Activated CD8-positive, alpha-beta T cell treated with anti-CD3 and anti-CD28 coated beads for 36 hours (primary cell): Measurements from ENCODE around the gene GPC2. TPM values are rescaled to one million over a fixed set of nuclear protein-coding genes. Genes with fewer than 3 reads are reported as not detected.

Experiments
- ATAC-seq: fragments of 200-7000 bp; cut with Tn5 transposase; one replicate; pipeline ENCODE4 v1.10.0; 2021; ENCODE audit warnings: mild to moderate bottlenecking, moderate library complexity
- CTCF ChIA-PET: fragments of 350-600 bp; sonication (Branson Sonifier 250); formaldehyde crosslinking; loops from one replicate; lab custom pipeline; 2021; ENCODE audit warnings: antibody characterized with exemption; lab: Charles Lee
- POLR2A ChIA-PET: fragments of 350-600 bp; sonication (Branson Sonifier 250); formaldehyde crosslinking; loops from one replicate; lab custom pipeline; 2021; ENCODE audit warnings: antibody characterized with exemption; lab: Charles Lee
- DNase-seq: peaks from one replicate; pipeline ENCODE4 v3.0.0-alpha.2; 2020
- H3K27ac Mint-ChIP-seq: one replicate; pipeline ENCODE4 v1.8.0; 2021; ENCODE audit warnings: mild to moderate bottlenecking, mixed read lengths
- H3K27me3 Mint-ChIP-seq: one replicate; pipeline ENCODE4 v1.8.0; 2021; ENCODE audit warnings: mixed read lengths
- H3K36me3 Mint-ChIP-seq: one replicate; pipeline ENCODE4 v1.8.0; 2021; ENCODE audit warnings: low read depth, mixed read lengths
- H3K4me1 Mint-ChIP-seq: one replicate; pipeline ENCODE4 v1.8.0; 2021; ENCODE audit warnings: low read depth, mixed read lengths
- H3K4me3 Mint-ChIP-seq: one replicate; pipeline ENCODE4 v1.8.0; 2021; ENCODE audit warnings: mild to moderate bottlenecking, moderate library complexity, mixed read lengths
- H3K9me3 Mint-ChIP-seq: one replicate; pipeline ENCODE4 v1.8.0; 2021; ENCODE audit warnings: mixed read lengths
- intact Hi-C: fragments of 100-400 bp; cut with micrococcal nuclease; formaldehyde crosslinking; loops from one replicate; pipeline ENCODE4 v1.10.0; 2022
- total RNA-seq, 2 experiments: library from RNA; stranded (reverse); gene quantifications; one replicate each; pipeline ENCODE4 v1.2.3, GENCODE V29; 2021
- TF ChIP-seq, protein P1 (sequence below): fragments of 200-600 bp; IDR thresholded peaks from one replicate; pipeline ENCODE4 v1.8.0; 2022; ENCODE audit warnings: antibody characterized with exemption, mild to moderate bottlenecking

GPC2 gene
- total RNA-seq, 2 experiments from 2014 or later = 3.7 to 4.3 TPM

DNA sequence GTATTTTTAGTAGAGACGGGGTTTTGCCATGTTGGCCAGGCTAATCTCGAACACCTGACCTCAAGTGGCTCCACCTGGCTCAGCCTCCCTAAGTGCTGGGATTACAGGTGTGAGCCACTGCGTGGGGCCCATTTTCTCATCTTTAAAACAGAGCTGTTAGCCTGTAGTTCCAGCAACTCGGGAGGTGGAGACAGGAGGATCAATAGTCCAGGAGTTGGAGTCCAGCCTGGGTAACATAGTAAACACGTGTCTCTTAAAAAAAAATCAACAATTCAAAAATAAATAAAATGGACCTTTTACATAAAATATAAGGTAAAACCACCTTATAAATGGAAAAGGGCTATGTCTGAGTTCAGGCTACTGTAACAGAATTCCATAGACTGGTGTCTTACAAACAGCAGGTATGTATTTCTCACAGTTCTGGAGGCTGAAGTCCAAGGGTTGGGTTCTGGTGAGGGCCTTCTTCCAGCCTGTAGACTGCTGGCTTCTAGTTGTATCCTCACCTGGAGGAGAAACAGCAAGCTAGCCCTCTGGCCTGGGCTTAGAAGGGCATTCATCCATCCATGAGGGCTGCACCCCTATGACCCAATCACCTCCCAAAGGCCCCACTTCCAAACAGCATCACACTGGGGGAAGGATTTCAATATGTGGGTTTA lies 35.6 kb upstream of the GPC2 start:
- ChIA-PET POLR2A (interaction anchor here (1.1 to 1.3 kb wide), 2 partner anchors 10 to 45 kb away, joined by 3 to 4 read pairs; partner anchors contain the start of gene GAL3ST4), CTCF (interaction anchor here (0.5 to 7.7 kb wide), 3 partner anchors 24 to 180 kb away, joined by 3 to 60 read pairs (median 46); no protein-coding TSS in a partner anchor)
- Mint-ChIP-seq H3K27ac (no peak overlapping the region), H3K4me1 (peaks cover 74% of the 10 kb centered on the region), H3K9me3 (no peaks in the 10 kb centered on the region), H3K36me3 (no peaks in the 10 kb centered on the region), H3K4me3 (no peak overlapping the region), H3K27me3 (no peaks in the 10 kb centered on the region)
- no peak for ATAC-seq
- DNase-seq = no peak
- intact Hi-C loops = loop anchor here (5.0 kb wide), 1 partner anchor 65 kb away; the partner anchor contains the start of gene LAMTOR4
- TF ChIP-seq, protein P1, sequence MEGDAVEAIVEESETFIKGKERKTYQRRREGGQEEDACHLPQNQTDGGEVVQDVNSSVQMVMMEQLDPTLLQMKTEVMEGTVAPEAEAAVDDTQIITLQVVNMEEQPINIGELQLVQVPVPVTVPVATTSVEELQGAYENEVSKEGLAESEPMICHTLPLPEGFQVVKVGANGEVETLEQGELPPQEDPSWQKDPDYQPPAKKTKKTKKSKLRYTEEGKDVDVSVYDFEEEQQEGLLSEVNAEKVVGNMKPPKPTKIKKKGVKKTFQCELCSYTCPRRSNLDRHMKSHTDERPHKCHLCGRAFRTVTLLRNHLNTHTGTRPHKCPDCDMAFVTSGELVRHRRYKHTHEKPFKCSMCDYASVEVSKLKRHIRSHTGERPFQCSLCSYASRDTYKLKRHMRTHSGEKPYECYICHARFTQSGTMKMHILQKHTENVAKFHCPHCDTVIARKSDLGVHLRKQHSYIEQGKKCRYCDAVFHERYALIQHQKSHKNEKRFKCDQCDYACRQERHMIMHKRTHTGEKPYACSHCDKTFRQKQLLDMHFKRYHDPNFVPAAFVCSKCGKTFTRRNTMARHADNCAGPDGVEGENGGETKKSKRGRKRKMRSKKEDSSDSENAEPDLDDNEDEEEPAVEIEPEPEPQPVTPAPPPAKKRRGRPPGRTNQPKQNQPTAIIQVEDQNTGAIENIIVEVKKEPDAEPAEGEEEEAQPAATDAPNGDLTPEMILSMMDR = no peak

DNA sequence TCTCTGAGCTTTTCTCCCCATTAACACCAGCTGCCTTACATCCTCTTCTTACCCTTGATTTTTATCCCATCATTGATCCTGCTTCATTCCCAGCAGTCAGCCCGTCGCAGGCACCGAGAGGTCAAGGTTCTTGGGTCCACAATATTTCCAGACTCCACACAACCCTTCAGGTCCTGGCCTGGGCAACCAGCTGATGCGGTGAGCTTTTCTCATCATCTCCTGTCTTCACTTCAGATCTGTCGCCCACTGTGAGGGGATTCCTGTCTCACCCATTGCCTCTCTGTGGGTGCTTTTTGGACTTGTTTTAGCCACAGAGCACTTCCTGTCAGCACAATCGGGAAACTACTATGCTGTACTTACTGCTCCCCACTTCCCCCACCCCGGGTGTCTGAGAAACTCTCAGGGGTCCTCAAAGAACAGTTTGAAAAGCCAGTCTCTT lies 34.2 kb upstream of the GPC2 start:
- intact Hi-C loops = loop anchor here (5.0 kb wide), 1 partner anchor 64 kb away; the partner anchor contains the start of gene LAMTOR4
- Mint-ChIP-seq H3K27me3 (no peaks in the 10 kb centered on the region), H3K4me1 (peaks cover 63% of the 10 kb centered on the region), H3K27ac (peak overlapping the region; percentile 89), H3K9me3 (no peaks in the 10 kb centered on the region), H3K4me3 (peak overlapping the region; percentile 59), H3K36me3 (no peaks in the 10 kb centered on the region)
- DNase-seq (peak; percentile 83), ATAC-seq (peak; percentile 66)
- CTCF ChIA-PET = interaction anchor here (1.0 to 7.7 kb wide), 5 partner anchors 17 to 129 kb away, joined by 3 to 60 read pairs (median 34); partner anchors contain the start of gene LAMTOR4
- TF ChIP-seq, protein P1 = no peak
- POLR2A ChIA-PET = interaction anchor here (0.9 to 3.7 kb wide), 12 partner anchors 9 to 85 kb away, joined by 3 to 28 read pairs (median 4); partner anchors contain the start of genes GPC2, MBLAC1, PVRIG and STAG3

DNA sequence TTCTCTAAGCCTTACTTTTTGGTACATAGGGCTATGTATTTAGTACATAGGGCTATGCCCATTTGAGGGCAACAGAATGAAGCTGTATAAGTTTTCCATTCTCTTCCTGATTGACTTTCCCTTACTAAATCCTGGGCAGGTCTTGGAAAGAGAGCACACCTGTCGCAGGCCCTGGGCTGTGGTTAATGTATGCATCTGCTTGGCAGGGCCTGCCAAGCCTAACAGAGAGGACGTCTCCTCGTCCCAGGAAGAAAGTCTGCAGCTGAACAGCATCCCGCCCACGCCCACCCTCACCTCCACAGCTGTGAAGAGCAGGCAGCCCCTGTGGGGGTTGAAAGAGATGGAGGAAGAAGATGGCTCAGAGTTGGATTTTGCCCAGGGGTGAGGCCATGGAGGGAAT lies 33.6 kb upstream of the GPC2 start:
- TF ChIP-seq, protein P1 = no peak
- ChIA-PET CTCF (interaction anchor here (0.6 to 7.7 kb wide), 9 partner anchors 17 to 129 kb away, joined by 3 to 60 read pairs (median 4); partner anchors contain the start of gene LAMTOR4), POLR2A (interaction anchor here (0.9 to 3.7 kb wide), 11 partner anchors 8 to 84 kb away, joined by 3 to 28 read pairs (median 4); partner anchors contain the start of genes GPC2, MBLAC1, PVRIG and STAG3)
- Mint-ChIP-seq H3K4me3 (peak overlapping the region; percentile 59), H3K4me1 (peaks cover 61% of the 10 kb centered on the region), H3K9me3 (no peaks in the 10 kb centered on the region), H3K27me3 (no peaks in the 10 kb centered on the region), H3K36me3 (no peaks in the 10 kb centered on the region), H3K27ac (peak overlapping the region; percentile 89)
- no peak for ATAC-seq
- peak; percentile 57 for DNase-seq
- intact Hi-C loops = loop anchor here (5.0 kb wide), 1 partner anchor 64 kb away; the partner anchor contains the start of gene LAMTOR4

DNA sequence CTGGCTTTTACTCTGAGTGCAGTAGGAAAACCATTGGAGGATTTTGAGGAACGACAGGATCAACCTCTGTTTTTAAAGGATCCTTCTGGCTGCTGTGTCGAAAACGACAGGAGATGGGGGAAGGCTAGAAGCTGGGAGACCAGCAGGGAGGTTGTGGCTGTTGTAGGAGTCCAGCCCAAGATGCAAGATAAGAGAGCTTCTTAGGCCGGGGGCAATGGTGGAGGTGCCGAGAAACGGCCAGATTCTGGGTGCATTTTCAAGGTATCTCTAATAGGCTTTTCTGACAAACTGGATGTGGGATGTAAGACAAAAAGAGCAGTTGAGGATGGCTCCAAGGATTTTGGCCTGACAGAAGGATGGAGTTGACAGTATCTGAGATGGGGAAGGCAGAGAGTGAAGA lies 32.3 kb upstream of the GPC2 start:
- Mint-ChIP-seq H3K36me3 (no peaks in the 10 kb centered on the region), H3K27ac (peak overlapping the region; percentile 37), H3K9me3 (no peaks in the 10 kb centered on the region), H3K4me1 (peaks cover 51% of the 10 kb centered on the region), H3K4me3 (no peak overlapping the region), H3K27me3 (no peaks in the 10 kb centered on the region)
- TF ChIP-seq, protein P1 = no peak
- ChIA-PET CTCF (interaction anchor here (1.2 to 7.7 kb wide), 7 partner anchors 8 to 80 kb away, joined by 3 to 60 read pairs (median 11); no protein-coding TSS in a partner anchor), POLR2A (interaction anchor here (1.3 to 3.7 kb wide), 4 partner anchors 11 to 127 kb away, joined by 4 to 28 read pairs (median 5); partner anchors contain the start of genes GPC2, PVRIG and STAG3)
- intact Hi-C loops = no loop called here
- no peak for DNase-seq
- ATAC-seq = no peak
